Psoas muscle (tissue), 8 donors: ENCODE results near the gene MGP. TPM values are rescaled to one million over a fixed set of nuclear protein-coding genes. Genes with fewer than 3 reads are reported as not detected.

Experiments
- ATAC-seq, 4 donors: fragments of 200-7000 bp; cut with Tn5 transposase; one replicate each; pipeline ENCODE4 v1.9.1; 2020; ENCODE audit warnings: moderate library complexity in 3 of 4, mild to moderate bottlenecking in 2 of 4
- DNase-seq, 2 donors: peaks; one replicate each; pipeline ENCODE4 v3.0.0-alpha.2; 2020
- H3K27ac ChIP-seq: fragments of 200-600 bp; one replicate; pipeline ENCODE4 v1.8.0; 2022
- H3K27me3 ChIP-seq, 3 donors: fragments of 200-600 bp in 1 of 3; one replicate each; pipeline versions ENCODE4 v1.6.1 to v1.8.0; 2013 to 2022; ENCODE audit warnings: low read length in 2 of 3, mild to moderate bottlenecking in 2 of 3, moderate library complexity in 1 of 3; ENCODE audit not compliant: insufficient read depth in 3 of 3
- H3K36me3 ChIP-seq, 2 donors: fragments of 200-600 bp in 1 of 2; one replicate each; pipeline versions ENCODE4 v1.6.1 to v1.8.0; 2013 to 2022; ENCODE audit warnings: low read depth in 1 of 2, mild to moderate bottlenecking in 1 of 2, moderate library complexity in 1 of 2; ENCODE audit not compliant: insufficient read depth in 1 of 2
- H3K4me1 ChIP-seq: fragments of 200-600 bp; one replicate; pipeline ENCODE4 v1.8.0; 2022
- H3K4me3 ChIP-seq: fragments of 200-600 bp; one replicate; pipeline ENCODE4 v1.8.0; 2022; ENCODE audit warnings: mild to moderate bottlenecking
- H3K9me3 ChIP-seq: fragments of 200-600 bp; one replicate; pipeline ENCODE4 v1.8.0; 2022
- WGBS, 3 donors: extraction: QIAGEN DNeasy Blood & Tissue Kit; methylation state at CpG; one replicate each; pipeline versions ENCODE4 v1.1.6 to v1.1.7; 2013; 5-methylcytosine and 5-hydroxymethylcytosine counted together
- intact Hi-C, 2 donors: fragments of 100-400 bp; cut with DNase I; formaldehyde crosslinking; loops; one replicate each; pipeline versions ENCODE4 v1.11.0 to v1.14.2; 2022
- polyA plus RNA-seq, 3 donors: library from polyadenylated mRNA; stranded (reverse); fragments of 200-250 nt; gene quantifications; one replicate each; pipeline ENCODE4 v1.2.3, GENCODE V29; 2013
- total RNA-seq, 4 donors: library from RNA; stranded (reverse); fragmentation: NEBNext Ultra II Directional in 2 of 4; extraction: Animal tissue kit (Norgen Biotek cat#: 25700) in 2 of 4; gene quantifications; one replicate each; pipeline versions ENCODE4 v1.2.1 to v1.2.4, GENCODE V29; 2021 to 2023
- TF ChIP-seq, protein P1 (sequence below): fragments of 200-600 bp; IDR thresholded peaks from one replicate; pipeline ENCODE4 v1.8.0; 2022; ENCODE audit warnings: antibody characterized with exemption
- donor health status: healthy with polysubstance abuse.
- donor health status: DM: no; HTN: no; CAD: no; lungs with moderate emphysema.
- donor health status: Bipolar disorder and iron deficiency.
- donor health status: healthy.
- donor health status: DM: yes; HTN: yes; CAD: no.
- donor health status: DM: no; HTN: no; CAD: no.
- donor health status: DM: no; HTN: no; CAD: no.
- donor health status: DM: yes; HTN: yes; CAD: no.

The MGP gene
- total and polyA plus RNA-seq, 7 donors: 57.3 to 159 (median 79.1) TPM

DNA sequence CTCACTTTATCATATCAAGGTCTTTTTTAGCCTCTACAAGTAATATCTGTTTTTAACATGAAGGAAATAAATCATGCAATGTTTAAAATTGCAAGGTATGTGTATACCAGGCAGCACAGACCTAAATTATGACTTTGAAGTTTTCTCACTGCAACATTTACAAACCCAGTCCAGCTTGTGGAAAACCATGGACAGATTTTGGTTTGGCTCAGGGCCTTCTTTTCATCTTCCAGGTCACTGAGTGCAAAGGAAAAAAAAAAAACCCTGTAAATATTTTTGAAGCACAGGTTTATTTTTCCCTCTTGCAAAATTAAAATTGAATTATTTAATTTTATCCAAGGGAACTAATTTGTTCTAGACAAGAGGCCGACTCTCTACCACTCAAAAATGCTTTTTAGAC lies 13.8 kb downstream of the MGP start:
- DNase-seq (no peak), ATAC-seq (no peak)
- H3K27ac ChIP-seq: no peak overlapping the region
- peaks cover 0 to 2% (median 0%) of the 10 kb centered on the region in 3 donors for H3K27me3 ChIP-seq
- H3K9me3 ChIP-seq: no peaks in the 10 kb centered on the region
- TF ChIP-seq, protein P1, sequence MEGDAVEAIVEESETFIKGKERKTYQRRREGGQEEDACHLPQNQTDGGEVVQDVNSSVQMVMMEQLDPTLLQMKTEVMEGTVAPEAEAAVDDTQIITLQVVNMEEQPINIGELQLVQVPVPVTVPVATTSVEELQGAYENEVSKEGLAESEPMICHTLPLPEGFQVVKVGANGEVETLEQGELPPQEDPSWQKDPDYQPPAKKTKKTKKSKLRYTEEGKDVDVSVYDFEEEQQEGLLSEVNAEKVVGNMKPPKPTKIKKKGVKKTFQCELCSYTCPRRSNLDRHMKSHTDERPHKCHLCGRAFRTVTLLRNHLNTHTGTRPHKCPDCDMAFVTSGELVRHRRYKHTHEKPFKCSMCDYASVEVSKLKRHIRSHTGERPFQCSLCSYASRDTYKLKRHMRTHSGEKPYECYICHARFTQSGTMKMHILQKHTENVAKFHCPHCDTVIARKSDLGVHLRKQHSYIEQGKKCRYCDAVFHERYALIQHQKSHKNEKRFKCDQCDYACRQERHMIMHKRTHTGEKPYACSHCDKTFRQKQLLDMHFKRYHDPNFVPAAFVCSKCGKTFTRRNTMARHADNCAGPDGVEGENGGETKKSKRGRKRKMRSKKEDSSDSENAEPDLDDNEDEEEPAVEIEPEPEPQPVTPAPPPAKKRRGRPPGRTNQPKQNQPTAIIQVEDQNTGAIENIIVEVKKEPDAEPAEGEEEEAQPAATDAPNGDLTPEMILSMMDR: no peak
- WGBS, 3 donors: 48 to 73% (median 58%) methylated on average over 1 of the region's 1 CpG
- intact Hi-C loops: loop anchor here in 1 of 2 donors (5.0 kb wide), 1 partner anchor 35 kb away; no protein-coding TSS in a partner anchor
- no peaks in the 10 kb centered on the region for H3K36me3 ChIP-seq
- no peak overlapping the region for H3K4me3 ChIP-seq
- no peaks in the 10 kb centered on the region for H3K4me1 ChIP-seq

DNA sequence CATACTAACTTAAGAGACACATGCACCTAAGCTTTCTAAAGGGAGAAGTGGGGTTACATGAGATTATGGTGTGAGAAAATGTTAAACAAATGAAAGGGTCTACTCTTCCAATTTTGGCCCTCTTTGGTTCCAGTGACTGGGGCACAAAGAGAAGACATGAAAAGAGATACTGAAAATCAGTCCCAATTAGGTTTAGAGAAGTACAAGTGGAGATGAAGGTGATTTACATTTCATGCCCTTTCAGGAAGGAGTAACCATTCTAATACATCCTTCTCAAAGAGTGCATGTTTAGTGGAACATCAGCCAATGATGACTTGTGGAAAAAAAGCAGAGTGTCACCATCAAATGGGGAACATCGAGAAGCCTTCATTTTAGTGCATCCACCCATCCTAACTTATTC lies 14.4 kb downstream of the MGP start:
- intact Hi-C loops: loop anchor here in 1 of 2 donors (5.0 kb wide), 1 partner anchor 36 kb away; no protein-coding TSS in a partner anchor
- H3K9me3 ChIP-seq: no peaks in the 10 kb centered on the region
- no peaks in the 10 kb centered on the region for H3K4me1 ChIP-seq
- peaks cover 0 to 2% (median 0%) of the 10 kb centered on the region in 3 donors for H3K27me3 ChIP-seq
- no peaks in the 10 kb centered on the region for H3K36me3 ChIP-seq
- TF ChIP-seq, protein P1: no peak
- ATAC-seq (no peak), DNase-seq (no peak)
- H3K27ac ChIP-seq: no peak overlapping the region
- 91 to 97% (median 94%) methylated on average over 1 of the region's 1 CpG for WGBS, 3 donors
- H3K4me3 ChIP-seq: no peak overlapping the region

DNA sequence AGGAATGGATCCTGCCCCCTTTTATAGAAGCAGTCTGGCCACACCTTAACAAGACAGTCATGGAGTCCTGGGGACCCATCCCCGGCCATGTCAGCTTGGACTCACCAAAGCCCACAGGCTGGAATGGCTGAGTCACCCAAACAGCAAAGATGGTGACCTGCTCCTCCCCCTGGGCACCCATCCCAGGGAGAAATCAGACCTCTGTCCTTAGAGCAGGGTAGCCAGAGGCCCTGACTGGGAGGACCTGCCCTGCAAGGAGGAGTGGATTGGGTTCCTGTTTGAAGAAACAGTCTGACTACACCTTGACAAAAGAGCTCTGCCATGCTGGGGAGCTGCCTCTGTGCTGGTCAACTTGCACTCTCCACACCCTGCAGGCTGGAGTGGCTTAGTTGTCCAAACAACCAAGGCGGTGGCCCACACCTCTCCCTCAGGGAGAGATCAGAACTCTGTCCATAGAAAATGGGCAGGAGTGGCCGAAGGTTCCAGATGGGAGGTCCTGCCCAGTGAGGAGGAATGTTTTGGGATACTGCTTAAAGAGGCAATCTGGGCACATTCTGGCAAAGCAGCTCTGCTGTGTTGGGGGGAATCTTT lies 16.6 kb downstream of the MGP start:
- Histone ChIP-seq H3K36me3 (no peaks in the 10 kb centered on the region), H3K27me3 (peaks cover 0 to 2% (median 0%) of the 10 kb centered on the region in 3 donors), H3K4me1 (no peaks in the 10 kb centered on the region), H3K27ac (no peak overlapping the region), H3K9me3 (no peaks in the 10 kb centered on the region), H3K4me3 (no peak overlapping the region)
- no peak for ATAC-seq
- no peak for DNase-seq
- TF ChIP-seq, protein P1: no peak
- WGBS, 3 donors: 93 to 100% (median 93%) methylated on average over 3 of the region's 3 CpGs
- intact Hi-C loops: no loop called here

DNA sequence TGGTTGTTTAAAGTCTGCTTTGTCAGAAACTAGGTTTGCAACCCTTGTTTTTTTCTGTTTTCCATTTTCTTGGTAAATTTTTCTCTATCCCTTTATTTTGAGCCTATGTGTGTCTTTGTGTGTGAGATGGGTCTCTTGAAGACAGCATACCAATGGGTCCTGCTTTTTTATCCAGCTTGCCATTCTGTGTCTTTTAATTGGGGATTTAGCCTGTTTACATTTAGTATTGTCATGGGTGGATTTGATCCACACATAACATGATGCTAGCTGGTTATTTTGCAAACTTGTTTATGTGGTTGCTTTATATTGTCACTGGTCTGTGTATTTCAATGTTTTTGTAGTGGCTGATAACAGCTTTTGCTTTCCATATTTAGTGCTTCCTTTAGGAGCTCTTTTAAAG lies 25.2 kb downstream of the MGP start:
- H3K36me3 ChIP-seq: no peaks in the 10 kb centered on the region
- TF ChIP-seq, protein P1: no peak
- H3K27ac ChIP-seq: no peak overlapping the region
- H3K4me3 ChIP-seq: no peak overlapping the region
- H3K27me3 ChIP-seq: no peaks in the 10 kb centered on the region
- no peak for DNase-seq
- ATAC-seq: no peak
- intact Hi-C loops: no loop called here
- no peaks in the 10 kb centered on the region for H3K4me1 ChIP-seq
- peaks cover 25% of the 10 kb centered on the region for H3K9me3 ChIP-seq

DNA sequence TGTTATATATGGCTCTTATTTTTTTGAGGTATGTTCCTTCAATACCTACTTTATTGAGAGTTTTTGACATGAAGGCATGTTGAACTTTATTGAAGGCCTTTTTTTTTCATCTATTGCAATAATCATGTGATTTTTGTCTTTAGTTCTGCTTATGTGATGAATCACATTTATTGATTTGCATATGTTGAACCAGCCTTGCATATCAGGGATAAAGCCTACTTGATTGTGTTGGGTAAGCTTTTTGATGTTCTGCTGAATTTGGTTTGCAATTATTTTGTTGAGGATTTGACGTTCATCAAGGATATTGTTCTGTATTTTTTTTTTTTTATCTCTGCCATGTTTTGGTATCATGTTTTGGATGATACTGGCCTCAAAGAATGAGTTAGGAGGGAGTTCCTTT lies 27.1 kb downstream of the MGP start:
- H3K9me3 ChIP-seq: peaks cover 25% of the 10 kb centered on the region
- DNase-seq: no peak
- intact Hi-C loops: no loop called here
- 72 to 87% (median 85%) methylated on average over 1 of the region's 1 CpG for WGBS, 3 donors
- no peak for ATAC-seq
- TF ChIP-seq, protein P1: no peak
- H3K27me3 ChIP-seq: no peaks in the 10 kb centered on the region
- no peak overlapping the region for H3K4me3 ChIP-seq
- H3K4me1 ChIP-seq: no peaks in the 10 kb centered on the region
- H3K27ac ChIP-seq: no peak overlapping the region
- H3K36me3 ChIP-seq: no peaks in the 10 kb centered on the region
